Breast epithelium (tissue), 4 donors: ENCODE results near the gene THSD4. TPM values are rescaled to one million over a fixed set of nuclear protein-coding genes. Genes with fewer than 3 reads are reported as not detected.

ENCODE experiments used
- DNase-seq, 2 donors: peaks; one replicate each; pipeline ENCODE4 v3.0.0-alpha.2; 2019; ENCODE audit warnings: low spot score in 2 of 2
- H3K27ac ChIP-seq, 2 donors: fragments of 200-600 bp; sonication (generic) in 1 of 2; one replicate each; pipeline ENCODE4 v1.5.1; 2016 to 2019; ENCODE audit warnings: mild to moderate bottlenecking in 1 of 2
- H3K27me3 ChIP-seq, 2 donors: fragments of 200-600 bp; sonication (generic) in 1 of 2; one replicate each; pipeline versions ENCODE4 v1.5.1 to v1.6.0; 2017 to 2019; ENCODE audit warnings: control low read depth in 1 of 2, mild to moderate bottlenecking in 1 of 2
- H3K36me3 ChIP-seq: fragments of 200-600 bp; one replicate; pipeline ENCODE4 v1.5.1; 2019
- H3K4me1 ChIP-seq, 2 donors: fragments of 200-600 bp; sonication (generic); one replicate each; pipeline ENCODE4 v1.5.1; 2016 to 2019; ENCODE audit warnings: control low read depth in 1 of 2
- H3K4me3 ChIP-seq, 3 donors: fragments of 200-600 bp; sonication (generic); 1 replicate in 2 of 3; 2 replicates in 1 of 3; pipeline ENCODE4 v1.5.1; 2016 to 2019; ENCODE audit warnings: mild to moderate bottlenecking in 3 of 3, moderate library complexity in 2 of 3
- H3K9me3 ChIP-seq, 2 donors: fragments of 200-600 bp; sonication (generic) in 1 of 2; one replicate each; pipeline ENCODE4 v1.5.1; 2016 to 2019; ENCODE audit warnings: control low read depth in 1 of 2
- POLR2A ChIP-seq: fragments of 450-650 bp; IDR thresholded peaks from one replicate; pipeline ENCODE4 v1.6.1; 2016; ENCODE audit warnings: antibody characterized with exemption, mild to moderate bottlenecking, moderate library complexity
- POLR2AphosphoS5 ChIP-seq, 3 donors: sonication (generic); formaldehyde crosslinking; IDR thresholded peaks; one replicate each; pipeline ENCODE4 v1.6.1; 2017; ENCODE audit warnings: antibody characterized with exemption in 3 of 3
- intact Hi-C: fragments of 100-400 bp; cut with DNase I; formaldehyde crosslinking; loops from one replicate; pipeline ENCODE4 v1.15.1; 2023; ENCODE audit warnings: low total_unique reads
- total RNA-seq, 3 donors: library from RNA; depleted of rRNA; stranded (reverse); fragments of >200 nt; gene quantifications; one replicate each; pipeline ENCODE4 v1.1.0, GENCODE V29; 2016
- TF ChIP-seq, protein P1 (sequence below), 3 donors: fragments of 450-650 bp; IDR thresholded peaks; one replicate each; pipeline ENCODE4 v1.5.1; 2016 to 2017; ENCODE audit warnings: antibody characterized with exemption in 3 of 3, mild to moderate bottlenecking in 3 of 3, moderate library complexity in 3 of 3

THSD4 gene
- total RNA-seq, 3 donors from 2014 or later = 0.64 to 58.7 (median 41.3) TPM

GRCh38 chr15:71254491-71254890 lies 139.2 kb downstream of the THSD4 start:
- intact Hi-C loops = no loop called here
- no peaks in the 10 kb centered on the region for H3K4me1 ChIP-seq
- no peak for DNase-seq
- no peak for TF ChIP-seq POLR2AphosphoS5 (IDR thresholded peaks at IDR 0.05)
- TF ChIP-seq, protein P1, sequence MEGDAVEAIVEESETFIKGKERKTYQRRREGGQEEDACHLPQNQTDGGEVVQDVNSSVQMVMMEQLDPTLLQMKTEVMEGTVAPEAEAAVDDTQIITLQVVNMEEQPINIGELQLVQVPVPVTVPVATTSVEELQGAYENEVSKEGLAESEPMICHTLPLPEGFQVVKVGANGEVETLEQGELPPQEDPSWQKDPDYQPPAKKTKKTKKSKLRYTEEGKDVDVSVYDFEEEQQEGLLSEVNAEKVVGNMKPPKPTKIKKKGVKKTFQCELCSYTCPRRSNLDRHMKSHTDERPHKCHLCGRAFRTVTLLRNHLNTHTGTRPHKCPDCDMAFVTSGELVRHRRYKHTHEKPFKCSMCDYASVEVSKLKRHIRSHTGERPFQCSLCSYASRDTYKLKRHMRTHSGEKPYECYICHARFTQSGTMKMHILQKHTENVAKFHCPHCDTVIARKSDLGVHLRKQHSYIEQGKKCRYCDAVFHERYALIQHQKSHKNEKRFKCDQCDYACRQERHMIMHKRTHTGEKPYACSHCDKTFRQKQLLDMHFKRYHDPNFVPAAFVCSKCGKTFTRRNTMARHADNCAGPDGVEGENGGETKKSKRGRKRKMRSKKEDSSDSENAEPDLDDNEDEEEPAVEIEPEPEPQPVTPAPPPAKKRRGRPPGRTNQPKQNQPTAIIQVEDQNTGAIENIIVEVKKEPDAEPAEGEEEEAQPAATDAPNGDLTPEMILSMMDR (IDR thresholded peaks at IDR 0.05) = no peak
- no peak for TF ChIP-seq POLR2A
- H3K27ac ChIP-seq = no peak overlapping the region
- H3K4me3 ChIP-seq = no peak overlapping the region
- H3K36me3 ChIP-seq = no peaks in the 10 kb centered on the region
- no peaks in the 10 kb centered on the region for H3K9me3 ChIP-seq
- no peaks in the 10 kb centered on the region for H3K27me3 ChIP-seq

GRCh38 chr15:71256934-71257664 lies 141.8 kb downstream of the THSD4 start:
- TF ChIP-seq, protein P1 (IDR thresholded peaks at IDR 0.05) = no peak
- TF ChIP-seq POLR2AphosphoS5 (IDR thresholded peaks at IDR 0.05) = no peak
- TF ChIP-seq POLR2A = no peak
- Histone ChIP-seq H3K4me1 (no peaks in the 10 kb centered on the region), H3K36me3 (no peaks in the 10 kb centered on the region), H3K4me3 (no peak overlapping the region), H3K27me3 (no peaks in the 10 kb centered on the region), H3K9me3 (no peaks in the 10 kb centered on the region), H3K27ac (no peak overlapping the region)
- no peak for DNase-seq
- intact Hi-C loops = no loop called here

GRCh38 chr15:71259866-71260265 lies 144.6 kb downstream of the THSD4 start:
- Histone ChIP-seq H3K4me3 (no peak overlapping the region), H3K4me1 (no peaks in the 10 kb centered on the region), H3K36me3 (no peaks in the 10 kb centered on the region), H3K9me3 (no peaks in the 10 kb centered on the region), H3K27ac (no peak overlapping the region), H3K27me3 (no peaks in the 10 kb centered on the region)
- TF ChIP-seq POLR2A (no peak), POLR2AphosphoS5 (IDR thresholded peaks at IDR 0.05) (no peak)
- TF ChIP-seq, protein P1 (IDR thresholded peaks at IDR 0.05) = no peak
- intact Hi-C loops = no loop called here
- no peak for DNase-seq

- no peak for DNase-seq
- intact Hi-C loops = no loop called here
- Histone ChIP-seq H3K27me3 (no peaks in the 10 kb centered on the region), H3K9me3 (no peaks in the 10 kb centered on the region), H3K4me1 (no peaks in the 10 kb centered on the region), H3K27ac (no peak overlapping the region), H3K36me3 (no peaks in the 10 kb centered on the region), H3K4me3 (no peak overlapping the region)
- TF ChIP-seq, protein P1 (IDR thresholded peaks at IDR 0.05) = no peak
- TF ChIP-seq POLR2A (no peak), POLR2AphosphoS5 (IDR thresholded peaks at IDR 0.05) (no peak)
Measured at GRCh38 chr15:71261418-71261817, 146.1 kb downstream of the THSD4 start.

DNA sequence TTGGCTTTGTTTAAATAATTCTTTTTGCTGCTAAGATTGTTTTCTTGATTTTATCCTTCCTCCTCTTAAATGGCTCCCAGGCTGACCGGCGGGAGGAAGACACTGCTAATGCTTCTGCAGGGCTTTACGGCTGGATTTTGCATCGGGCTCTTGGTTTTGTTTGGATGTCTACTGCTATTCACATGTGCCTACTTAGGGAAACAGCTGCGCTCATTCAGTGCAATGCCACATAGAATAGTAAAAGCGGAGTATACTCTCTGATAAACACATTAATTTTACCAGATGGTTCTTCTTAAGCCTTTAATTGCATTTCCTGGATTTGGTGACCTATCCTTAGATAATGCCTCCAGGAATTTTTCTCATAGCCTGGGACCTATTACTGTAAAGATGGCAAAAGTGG lies 146.6 kb downstream of the THSD4 start:
- Histone ChIP-seq H3K4me1 (no peaks in the 10 kb centered on the region), H3K27me3 (no peaks in the 10 kb centered on the region), H3K36me3 (no peaks in the 10 kb centered on the region), H3K27ac (no peak overlapping the region), H3K4me3 (no peak overlapping the region), H3K9me3 (no peaks in the 10 kb centered on the region)
- intact Hi-C loops = no loop called here
- TF ChIP-seq, protein P1 (IDR thresholded peaks at IDR 0.05) = no peak
- no peak for TF ChIP-seq POLR2AphosphoS5 (IDR thresholded peaks at IDR 0.05)
- no peak for TF ChIP-seq POLR2A
- no peak for DNase-seq
